Right ventricle myocardium superior (tissue), 1 donor: ENCODE measurements around the gene PRAMEF27. TPM values are rescaled to one million over a fixed set of nuclear protein-coding genes. Genes with fewer than 3 reads are reported as not detected.
"Not testable (repeated sequence)": the region's sequence is repeated elsewhere in the genome, so short reads cannot be mapped to it uniquely, and the experiment has no call there.

Source experiments
- ATAC-seq: fragments of 200-7000 bp; cut with Tn5 transposase; one replicate; pipeline ENCODE4 v1.9.1; 2020; ENCODE audit warnings: mild to moderate bottlenecking; ENCODE audit not compliant: poor library complexity
- DNase-seq: peaks from one replicate; pipeline ENCODE4 v3.0.0-alpha.2; 2020
- intact Hi-C: fragments of 100-400 bp; cut with DNase I; formaldehyde crosslinking; loops from one replicate; pipeline ENCODE4 v1.11.2; 2022
- long read RNA-seq: library from polyadenylated mRNA; unstranded; transcript quantifications from one replicate; pipeline ENCODE4 v2.0.0, GENCODE V29; 2021
- total RNA-seq: library from RNA; stranded (reverse); fragmentation: NEBNext Ultra II Directional; extraction: Animal tissue kit (Norgen Biotek cat#: 25700); gene quantifications from one replicate; pipeline ENCODE4 v1.2.1, GENCODE V29; 2021
- donor health status: DM: no; HTN: yes; CAD: no; lungs with severe emphysema.

PRAMEF27 gene
- not detected for total RNA-seq
- long read RNA-seq = 0 reads

- intact Hi-C loops, ATAC-seq: not testable (repeated sequence)
Measured at GRCh38 chr1:13056475-13056874, at the start of gene PRAMEF27. TSS of gene PRAMEF27 (minus strand) at chr1:13056575. CDS start at chr1:13053659, 2,916 bp downstream.

GRCh38 chr1:13070474-13070873 lies 14.1 kb upstream of the PRAMEF27 start, which contains the start of gene PRAMEF25:
TSS of gene PRAMEF25 (plus strand) at chr1:13070774. CDS start at chr1:13073694, 2,920 bp downstream.
- ATAC-seq, intact Hi-C loops, DNase-seq: not testable (repeated sequence)

More at GRCh38 chr1:13056475-13056874, at the start of gene PRAMEF27:
- not testable (repeated sequence) for DNase-seq

DNA sequence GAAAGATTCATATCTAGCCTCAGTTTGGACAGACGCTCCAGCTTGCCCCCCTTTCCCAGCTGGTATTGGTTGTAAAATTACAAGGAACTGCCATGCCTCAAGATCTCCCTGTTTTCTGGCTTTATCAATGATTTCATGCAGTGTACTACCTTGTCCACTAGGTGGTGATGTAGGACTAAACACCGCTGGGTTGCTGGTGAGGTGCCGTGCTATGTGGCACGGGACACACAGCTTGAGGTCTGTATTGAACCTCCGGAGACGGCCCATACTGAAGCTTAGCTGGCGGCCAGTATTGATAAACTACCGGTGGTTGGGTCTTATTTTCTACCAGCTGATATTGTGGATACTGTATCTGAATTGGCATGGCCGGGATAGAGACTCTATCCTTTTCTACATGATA lies 36.5 kb downstream of the PRAMEF27 start:
- ATAC-seq, DNase-seq, intact Hi-C loops: not testable (repeated sequence)

GRCh38 chr1:13011932-13012331 lies 44.4 kb downstream of the PRAMEF27 start:
- ATAC-seq, intact Hi-C loops, DNase-seq: not testable (repeated sequence)

- intact Hi-C loops, DNase-seq, ATAC-seq: not testable (repeated sequence)
Measured at GRCh38 chr1:13009348-13009747, 47.0 kb downstream of the PRAMEF27 start.

GRCh38 chr1:13005732-13006131 lies 50.6 kb downstream of the PRAMEF27 start:
- ATAC-seq, intact Hi-C loops, DNase-seq: not testable (repeated sequence)

Other genes starting within 250 kb of the PRAMEF27 start
- gene PRAMEF11, start 225.2 kb downstream of the PRAMEF27 start, total RNA-seq = not detected
- not detected for gene HNRNPCL1, start 207.9 kb downstream of the PRAMEF27 start, total RNA-seq
- gene PRAMEF2, start 199.5 kb downstream of the PRAMEF27 start, total RNA-seq = not detected
- not detected for gene PRAMEF4, start 170.4 kb downstream of the PRAMEF27 start, total RNA-seq
- not detected for gene PRAMEF10, start 158.3 kb downstream of the PRAMEF27 start, total RNA-seq
- not detected for gene PRAMEF7, start 140.0 kb downstream of the PRAMEF27 start, total RNA-seq
- gene PRAMEF6, start 109.0 kb downstream of the PRAMEF27 start, total RNA-seq = not detected
- not detected for gene HNRNPCL3, start 4.2 kb upstream of the PRAMEF27 start, total RNA-seq
- not detected for gene PRAMEF25, start 14.2 kb upstream of the PRAMEF27 start, total RNA-seq
- gene HNRNPCL2, start 60.3 kb upstream of the PRAMEF27 start, total RNA-seq = not detected
- not detected for gene PRAMEF26, start 99.4 kb upstream of the PRAMEF27 start, total RNA-seq
- gene HNRNPCL4, start 109.1 kb upstream of the PRAMEF27 start, total RNA-seq = not detected
- not detected for gene PRAMEF9, start 115.3 kb upstream of the PRAMEF27 start, total RNA-seq
- gene PRAMEF13, start 144.8 kb upstream of the PRAMEF27 start, total RNA-seq = not detected
- gene PRAMEF18, start 169.6 kb upstream of the PRAMEF27 start, total RNA-seq = not detected
- not detected for gene PRAMEF5, start 197.6 kb upstream of the PRAMEF27 start, total RNA-seq
- gene PRAMEF8, start 228.6 kb upstream of the PRAMEF27 start, total RNA-seq = not detected
- not detected for gene PRAMEF33, start 247.0 kb upstream of the PRAMEF27 start, total RNA-seq